ENCODE results near the gene JADE2. TPM values are rescaled to one million over a fixed set of nuclear protein-coding genes. Genes with fewer than 3 reads are reported as not detected.

The JADE2 gene
- total RNA-seq, 1 experiment from 2014 or later = 18.4 TPM

- Histone ChIP-seq H3K9me3 (ENCODE audit: low read depth, low read length, poor library complexity, severe bottlenecking) (no peaks in the 10 kb centered on the region), H3K36me3 (ENCODE audit: insufficient read depth, low read length, poor library complexity, severe bottlenecking) (no peaks in the 10 kb centered on the region), H3K4me1 (ENCODE audit: insufficient read depth, low read length, poor library complexity, severe bottlenecking) (no peaks in the 10 kb centered on the region), H3K27ac (ENCODE audit: low read depth, low read length, poor library complexity, severe bottlenecking) (no peak overlapping the region), H3K4me3 (ENCODE audit: low read depth, low read length, poor library complexity, severe bottlenecking) (no peak overlapping the region), H3K27me3 (replicated peaks; ENCODE audit: insufficient read depth, low read depth, low read length, poor library complexity) (no peaks in the 10 kb centered on the region)
- CTCF ChIA-PET = no interaction called here
- TF ChIP-seq CTCF (conservative IDR thresholded peaks at IDR 0.05; ENCODE audit: low read depth, low read length) (no peak), EZH2 (IDR thresholded peaks at IDR 0.05; ENCODE audit: borderline replicate concordance, low read depth, low read length, poor library complexity, severe bottlenecking) (no peak)
- intact Hi-C loops (cut with micrococcal nuclease; ENCODE audit: unreplicated experiment) = no loop called here
- POLR2A ChIA-PET (ENCODE audit: low non-redundant PET) = interaction anchor here (0.6 kb wide), 1 partner anchor 193 kb away, joined by 5 read pairs; no protein-coding TSS in a partner anchor
- no peak for DNase-seq (ENCODE audit: low spot score)
- no TSS peak for BruUV-seq (replicated peaks)
Measured at GRCh38 chr5:134571693-134572405, 46.4 kb downstream of the JADE2 start.

GRCh38 chr5:134572811-134573210 is 47.3 kb downstream of the JADE2 start:
- Histone ChIP-seq H3K36me3 (ENCODE audit: insufficient read depth, low read length, poor library complexity, severe bottlenecking) (no peaks in the 10 kb centered on the region), H3K4me3 (ENCODE audit: low read depth, low read length, poor library complexity, severe bottlenecking) (no peak overlapping the region), H3K27ac (ENCODE audit: low read depth, low read length, poor library complexity, severe bottlenecking) (no peak overlapping the region), H3K27me3 (replicated peaks; ENCODE audit: insufficient read depth, low read depth, low read length, poor library complexity) (no peaks in the 10 kb centered on the region), H3K9me3 (ENCODE audit: low read depth, low read length, poor library complexity, severe bottlenecking) (no peaks in the 10 kb centered on the region), H3K4me1 (ENCODE audit: insufficient read depth, low read length, poor library complexity, severe bottlenecking) (no peaks in the 10 kb centered on the region)
- no peak for DNase-seq (ENCODE audit: low spot score)
- BruUV-seq (replicated peaks) = no TSS peak
- no peak for TF ChIP-seq EZH2 (IDR thresholded peaks at IDR 0.05; ENCODE audit: borderline replicate concordance, low read depth, low read length, poor library complexity, severe bottlenecking)
- TF ChIP-seq CTCF (conservative IDR thresholded peaks at IDR 0.05; ENCODE audit: low read depth, low read length) = no peak
- intact Hi-C loops (cut with micrococcal nuclease; ENCODE audit: unreplicated experiment) = no loop called here
- CTCF ChIA-PET = no interaction called here
- POLR2A ChIA-PET (ENCODE audit: low non-redundant PET) = no interaction called here

- CTCF ChIA-PET = no interaction called here
- intact Hi-C loops (cut with micrococcal nuclease; ENCODE audit: unreplicated experiment) = no loop called here
- DNase-seq (ENCODE audit: low spot score) = no peak
- no peaks in the 10 kb centered on the region for H3K9me3 ChIP-seq (ENCODE audit: low read depth, low read length, poor library complexity, severe bottlenecking)
- no peak for TF ChIP-seq CTCF (conservative IDR thresholded peaks at IDR 0.05; ENCODE audit: low read depth, low read length)
- BruUV-seq (replicated peaks) = no TSS peak
- no peak overlapping the region for H3K27ac ChIP-seq (ENCODE audit: low read depth, low read length, poor library complexity, severe bottlenecking)
- no peaks in the 10 kb centered on the region for H3K4me1 ChIP-seq (ENCODE audit: insufficient read depth, low read length, poor library complexity, severe bottlenecking)
- no peaks in the 10 kb centered on the region for H3K27me3 ChIP-seq (replicated peaks; ENCODE audit: insufficient read depth, low read depth, low read length, poor library complexity)
- POLR2A ChIA-PET (ENCODE audit: low non-redundant PET) = interaction anchor here (0.6 kb wide), 2 partner anchors 43 to 276 kb away, joined by 3 to 4 read pairs; no protein-coding TSS in a partner anchor
- H3K36me3 ChIP-seq (ENCODE audit: insufficient read depth, low read length, poor library complexity, severe bottlenecking) = no peaks in the 10 kb centered on the region
- no peak overlapping the region for H3K4me3 ChIP-seq (ENCODE audit: low read depth, low read length, poor library complexity, severe bottlenecking)
Measured at GRCh38 chr5:134574521-134574920, 49.1 kb downstream of the JADE2 start.

Measured in A673 (cell line).